GM19468 (cell line): ENCODE results near the gene SLC5A6.

ENCODE experiments used
- ATAC-seq: cut with Tn5 transposase; IDR thresholded peaks from one replicate; pipeline ENCODE4 v1.9.1; 2021; ENCODE audit warnings: mild to moderate bottlenecking, moderate library complexity, moderate number of reproducible peaks; ENCODE audit not compliant: unreplicated experiment; ENCODE audit errors: extremely low read depth

Gene SLC5A6

DNA sequence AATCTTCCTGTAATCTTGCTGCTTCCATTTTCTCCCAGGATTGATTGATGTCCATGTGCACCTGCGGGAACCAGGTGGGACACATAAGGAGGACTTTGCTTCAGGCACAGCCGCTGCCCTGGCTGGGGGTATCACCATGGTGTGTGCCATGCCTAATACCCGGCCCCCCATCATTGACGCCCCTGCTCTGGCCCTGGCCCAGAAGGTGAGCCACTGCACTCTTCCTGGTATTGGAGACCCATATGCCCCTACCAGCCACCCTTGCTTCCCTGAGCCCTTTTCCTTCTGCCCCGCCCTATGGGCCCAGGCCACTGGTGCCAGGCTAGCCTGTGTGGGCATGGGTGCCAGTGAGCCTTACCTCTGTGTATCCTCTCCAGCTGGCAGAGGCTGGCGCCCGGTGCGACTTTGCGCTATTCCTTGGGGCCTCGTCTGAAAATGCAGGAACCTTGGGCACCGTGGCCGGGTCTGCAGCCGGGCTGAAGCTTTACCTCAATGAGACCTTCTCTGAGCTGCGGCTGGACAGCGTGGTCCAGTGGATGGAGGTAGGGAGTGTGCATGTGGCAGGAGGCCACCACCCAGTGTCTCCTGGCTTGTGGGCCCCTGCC lies 25.4 kb upstream of the SLC5A6 start:
- no peak for ATAC-seq

DNA sequence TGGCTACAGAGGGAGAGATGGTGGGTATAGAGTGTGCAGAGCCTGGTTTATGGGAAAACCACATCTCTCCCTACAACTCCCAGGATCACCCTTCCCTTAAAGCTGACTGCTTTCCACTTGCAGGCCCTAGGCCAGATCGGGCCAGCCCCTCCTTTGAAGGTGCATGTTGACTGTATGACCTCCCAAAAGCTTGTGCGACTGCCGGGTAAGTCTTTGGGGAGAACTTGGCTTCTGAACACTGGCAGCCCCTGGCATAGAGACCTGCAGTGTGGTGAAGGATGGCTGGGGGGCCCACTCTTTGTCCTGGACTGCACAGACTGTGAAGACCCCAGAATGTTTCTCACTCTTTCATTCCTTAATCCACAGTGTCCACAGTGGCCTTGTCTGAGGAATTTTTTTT lies 24.6 kb upstream of the SLC5A6 start:
- ATAC-seq, result no peak

DNA sequence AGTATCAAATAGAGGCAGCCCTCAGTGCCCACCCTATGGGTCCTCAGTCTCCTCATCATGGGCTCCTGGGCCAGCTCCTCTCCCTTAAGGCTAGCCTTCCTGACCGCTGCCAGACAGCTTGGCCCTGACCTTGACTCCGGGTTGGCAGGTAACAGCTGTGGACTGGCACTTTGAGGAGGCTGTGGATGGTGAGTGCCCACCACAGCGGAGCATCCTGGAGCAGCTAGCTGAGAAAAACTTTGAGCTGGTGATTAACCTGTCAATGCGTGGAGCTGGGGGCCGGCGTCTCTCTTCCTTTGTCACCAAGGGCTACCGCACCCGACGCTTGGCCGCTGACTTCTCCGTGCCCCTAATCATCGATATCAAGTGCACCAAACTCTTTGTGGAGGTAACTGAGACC lies 24.1 kb upstream of the SLC5A6 start:
- no peak for ATAC-seq

DNA sequence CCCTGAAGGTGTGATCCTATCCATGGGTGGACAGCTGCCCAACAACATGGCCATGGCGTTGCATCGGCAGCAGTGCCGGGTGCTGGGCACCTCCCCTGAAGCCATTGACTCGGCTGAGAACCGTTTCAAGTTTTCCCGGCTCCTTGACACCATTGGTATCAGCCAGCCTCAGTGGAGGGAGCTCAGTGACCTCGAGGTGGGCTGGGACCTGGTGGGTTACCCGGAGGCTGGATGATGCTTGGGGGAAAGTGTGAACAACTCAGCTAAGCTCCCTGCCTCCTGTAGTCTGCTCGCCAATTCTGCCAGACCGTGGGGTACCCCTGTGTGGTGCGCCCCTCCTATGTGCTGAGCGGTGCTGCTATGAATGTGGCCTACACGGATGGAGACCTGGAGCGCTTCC lies 21.3 kb upstream of the SLC5A6 start:
- ATAC-seq, result no peak

DNA sequence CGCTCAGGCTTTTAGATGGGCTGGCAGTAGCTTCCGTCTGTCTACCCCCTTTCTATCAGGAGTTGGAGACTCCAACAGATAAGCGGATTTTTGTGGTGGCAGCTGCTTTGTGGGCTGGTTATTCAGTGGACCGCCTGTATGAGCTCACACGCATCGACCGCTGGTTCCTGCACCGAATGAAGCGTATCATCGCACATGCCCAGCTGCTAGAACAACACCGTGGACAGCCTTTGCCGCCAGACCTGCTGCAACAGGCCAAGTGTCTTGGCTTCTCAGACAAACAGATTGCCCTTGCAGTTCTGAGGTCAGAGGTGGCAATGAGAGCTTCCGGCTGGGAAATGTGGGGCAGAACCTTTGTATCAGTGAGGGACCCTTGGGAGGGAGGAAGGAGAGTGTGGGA lies 19.9 kb upstream of the SLC5A6 start:
- ATAC-seq, result no peak

DNA sequence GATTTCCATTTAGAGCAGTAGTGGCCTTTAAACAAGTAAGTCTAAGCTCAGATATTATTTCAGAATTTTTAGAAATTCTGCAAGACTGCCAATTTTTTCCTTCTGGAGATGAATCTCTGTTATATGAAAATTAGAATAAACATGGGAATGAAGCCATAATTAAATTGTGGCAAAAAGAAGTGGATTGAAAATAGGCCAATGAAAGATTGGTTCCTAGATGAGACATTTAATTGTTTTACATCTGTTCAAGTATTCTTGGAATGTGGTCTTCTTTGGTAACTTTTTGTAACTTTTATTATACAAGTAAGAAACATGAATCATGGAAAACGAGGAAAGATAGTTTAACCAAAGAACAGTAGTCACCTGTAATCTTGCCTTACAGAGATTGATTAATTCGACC lies 15.4 kb upstream of the SLC5A6 start:
- no peak for ATAC-seq

DNA sequence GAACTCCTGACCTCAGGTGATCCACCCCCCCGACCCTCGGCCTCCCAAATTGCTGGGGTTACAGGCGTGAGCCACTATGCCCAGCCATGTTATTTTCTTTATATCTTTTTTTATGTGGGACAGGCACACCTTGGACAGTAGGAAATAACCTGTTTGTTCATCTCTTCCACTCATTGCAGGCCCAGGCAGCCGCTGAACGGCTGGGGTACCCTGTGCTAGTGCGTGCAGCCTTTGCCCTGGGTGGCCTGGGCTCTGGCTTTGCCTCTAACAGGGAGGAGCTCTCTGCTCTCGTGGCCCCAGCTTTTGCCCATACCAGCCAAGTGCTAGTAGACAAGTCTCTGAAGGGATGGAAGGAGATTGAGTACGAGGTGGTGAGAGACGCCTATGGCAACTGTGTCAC lies 13.5 kb upstream of the SLC5A6 start:
- no peak for ATAC-seq

DNA sequence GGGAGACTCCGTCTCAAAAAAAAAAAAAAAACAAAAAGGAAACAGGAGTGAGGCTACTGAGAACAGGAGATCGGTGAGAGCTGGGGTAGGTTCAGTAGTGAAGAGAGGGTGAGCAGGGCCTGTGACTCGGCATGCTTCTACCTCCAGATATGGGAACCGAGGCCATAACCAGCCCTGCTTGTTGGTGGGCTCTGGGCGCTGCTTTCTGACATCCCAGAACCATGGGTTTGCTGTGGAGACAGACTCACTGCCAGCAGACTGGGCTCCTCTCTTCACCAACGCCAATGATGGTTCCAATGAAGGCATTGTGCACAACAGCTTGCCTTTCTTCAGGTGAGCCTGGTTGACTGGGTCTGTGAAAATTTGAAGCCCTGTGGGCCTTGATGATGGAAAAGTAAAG lies 11.3 kb upstream of the SLC5A6 start:
- ATAC-seq, result no peak

DNA sequence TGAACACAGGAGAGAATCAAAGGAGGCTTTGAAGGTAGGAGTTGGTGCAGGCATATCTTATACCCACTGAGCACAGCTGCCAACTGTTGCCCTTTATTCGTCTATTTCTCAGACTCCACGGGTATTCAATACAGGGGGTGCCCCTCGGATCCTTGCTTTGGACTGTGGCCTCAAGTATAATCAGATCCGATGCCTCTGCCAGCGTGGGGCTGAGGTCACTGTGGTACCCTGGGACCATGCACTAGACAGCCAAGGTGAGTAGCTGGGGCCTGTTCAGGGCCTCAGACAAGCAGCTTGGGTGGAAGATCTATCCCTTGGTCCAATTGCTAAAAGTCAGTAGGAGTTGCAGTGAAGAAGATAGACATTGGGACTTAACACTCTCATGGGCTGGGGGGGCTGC lies 10.3 kb upstream of the SLC5A6 start:
- no peak for ATAC-seq

DNA sequence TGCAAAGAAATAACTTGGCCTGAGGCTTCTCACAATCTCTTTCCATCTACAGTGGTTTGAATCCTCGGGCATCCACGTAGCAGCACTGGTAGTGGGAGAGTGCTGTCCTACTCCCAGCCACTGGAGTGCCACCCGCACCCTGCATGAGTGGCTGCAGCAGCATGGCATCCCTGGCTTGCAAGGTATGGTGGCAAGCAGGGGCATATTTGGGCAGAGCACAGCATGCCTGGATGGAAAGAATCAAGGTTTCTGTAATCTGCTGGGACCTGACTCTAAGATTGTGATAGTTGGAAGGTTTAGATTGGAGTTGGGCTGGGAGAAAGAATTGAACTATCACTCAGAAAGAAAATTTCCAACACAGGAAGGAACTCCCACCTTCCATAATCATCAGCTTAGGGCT lies 9.1 kb upstream of the SLC5A6 start:
- ATAC-seq, result no peak

DNA sequence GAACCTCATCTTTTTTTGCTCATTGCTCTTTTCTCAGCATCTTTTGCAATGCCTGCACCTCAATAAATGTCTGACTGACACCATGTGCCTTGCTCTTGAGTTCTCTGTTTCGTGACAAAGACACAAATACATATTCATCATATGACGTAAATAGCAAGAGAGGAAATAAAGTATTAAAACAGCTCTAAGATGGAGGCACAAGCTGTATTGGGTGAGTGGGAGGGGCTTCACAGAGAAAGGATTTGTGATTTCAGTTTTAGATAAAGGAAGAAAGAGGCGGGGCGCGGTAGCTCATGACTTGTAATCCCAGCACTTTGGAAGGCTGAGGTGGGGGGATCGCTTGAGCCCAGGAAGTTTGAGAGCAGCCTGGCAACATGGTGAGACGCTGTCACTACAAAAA lies 8.0 kb upstream of the SLC5A6 start:
- ATAC-seq, result no peak

DNA sequence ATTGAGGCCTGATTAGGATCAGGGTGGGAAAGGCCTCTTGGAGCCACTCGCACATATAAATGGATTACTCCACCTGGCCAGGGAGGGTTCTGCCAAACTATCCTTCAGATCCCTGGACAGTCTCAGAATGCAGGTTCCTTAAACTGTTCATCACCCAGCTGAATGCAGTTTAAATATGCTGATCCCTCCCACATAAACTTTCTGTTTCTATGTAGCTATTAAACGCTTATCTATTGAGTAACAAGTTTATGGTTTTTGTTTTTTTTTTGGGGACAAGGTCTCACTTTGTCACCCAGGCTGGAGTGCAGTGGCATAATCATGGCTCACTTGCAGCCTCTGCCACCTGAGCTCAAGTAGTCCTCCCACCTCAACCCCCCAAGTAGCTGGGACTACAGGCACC lies 7.0 kb upstream of the SLC5A6 start:
- ATAC-seq, result no peak

DNA sequence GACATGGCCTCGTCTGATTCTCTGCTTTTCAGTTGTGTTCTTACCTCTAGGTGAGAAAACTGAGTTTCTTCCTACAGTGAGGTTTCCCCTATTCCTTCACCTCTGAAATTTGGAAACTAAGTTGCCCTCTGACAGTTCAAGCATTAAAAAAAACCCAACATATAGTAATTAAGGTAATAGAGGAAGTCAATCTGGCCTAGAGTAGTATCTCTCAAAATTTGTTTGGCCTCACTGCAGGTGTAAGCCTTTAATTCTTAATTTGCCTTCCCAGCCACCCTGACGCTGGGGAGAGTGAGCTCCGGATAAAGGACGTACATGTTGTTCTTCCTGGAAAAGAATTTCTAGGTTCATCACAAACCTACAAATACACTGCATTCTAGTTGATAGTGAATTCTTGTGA lies 6.5 kb upstream of the SLC5A6 start:
- ATAC-seq, result no peak

DNA sequence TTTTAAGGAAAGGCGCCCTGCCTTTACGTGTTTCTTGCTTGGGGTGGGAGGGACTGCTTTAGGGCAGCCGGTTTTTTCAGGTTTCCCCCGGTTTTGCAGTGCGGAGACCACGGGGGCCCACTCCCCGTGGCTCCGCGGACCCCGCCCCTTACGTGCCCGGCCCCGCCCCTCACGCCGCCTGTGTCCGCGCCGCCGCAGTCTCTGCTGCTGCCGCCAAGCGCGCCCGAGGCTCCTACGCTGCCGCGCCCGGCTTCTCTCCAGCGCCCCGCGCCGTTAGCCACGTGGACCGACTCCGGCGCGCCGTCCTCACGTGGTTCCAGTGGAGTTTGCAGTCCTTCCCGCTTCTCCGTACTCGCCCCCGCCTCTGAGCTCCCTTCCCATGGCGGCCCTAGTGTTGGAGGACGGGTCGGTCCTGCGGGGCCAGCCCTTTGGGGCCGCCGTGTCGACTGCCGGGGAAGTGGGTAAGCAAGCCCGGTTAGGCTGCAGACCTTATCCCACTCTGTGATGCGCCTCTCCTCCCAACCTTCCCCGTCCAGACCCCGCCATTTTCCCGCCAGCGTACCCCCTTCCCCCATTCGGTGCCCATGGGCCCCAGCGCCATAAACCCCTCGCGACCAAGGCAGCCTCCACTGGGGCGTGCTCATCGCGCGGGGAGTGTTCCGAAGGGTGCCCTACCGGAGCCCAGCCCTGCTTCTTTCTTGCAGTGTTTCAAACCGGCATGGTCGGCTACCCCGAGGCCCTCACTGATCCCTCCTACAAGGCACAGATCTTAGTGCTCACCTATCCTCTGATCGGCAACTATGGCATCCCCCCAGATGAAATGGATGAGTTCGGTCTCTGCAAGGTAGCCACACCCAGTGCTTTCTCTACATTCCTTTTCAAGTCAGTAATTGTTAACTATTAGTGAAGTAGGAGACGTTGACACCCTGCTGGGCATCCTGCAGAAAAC lies 5.4 kb upstream of the SLC5A6 start, which contains the start of gene CAD:
Gene CAD (plus strand): TSS at position 197 of the 949 bp plus-strand sequence. CDS start 183 bp downstream, at position 380.
- peak; percentile 42 for ATAC-seq

DNA sequence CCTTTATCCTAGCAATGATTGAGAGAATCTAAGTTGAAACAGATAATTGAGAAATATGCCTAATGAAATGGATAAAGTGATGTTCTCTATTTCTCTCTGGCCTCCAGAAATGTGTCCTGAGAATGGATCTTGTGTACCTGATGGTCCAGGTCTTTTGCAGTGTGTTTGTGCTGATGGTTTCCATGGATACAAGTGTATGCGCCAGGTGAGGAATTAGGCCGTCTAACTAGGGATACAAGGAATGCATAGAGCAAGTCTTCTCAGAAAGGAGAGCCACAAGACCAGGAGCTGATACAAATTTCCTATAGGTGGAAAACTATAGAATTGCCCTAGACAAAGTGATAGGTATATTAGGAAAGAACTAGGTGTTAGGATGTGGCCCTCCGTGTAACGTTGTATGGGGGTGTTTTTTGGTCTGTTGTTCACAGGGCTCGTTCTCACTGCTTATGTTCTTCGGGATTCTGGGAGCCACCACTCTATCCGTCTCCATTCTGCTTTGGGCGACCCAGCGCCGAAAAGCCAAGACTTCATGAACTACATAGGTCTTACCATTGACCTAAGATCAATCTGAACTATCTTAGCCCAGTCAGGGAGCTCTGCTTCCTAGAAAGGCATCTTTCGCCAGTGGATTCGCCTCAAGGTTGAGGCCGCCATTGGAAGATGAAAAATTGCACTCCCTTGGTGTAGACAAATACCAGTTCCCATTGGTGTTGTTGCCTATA lies 4.5 kb upstream of the SLC5A6 start:
- ATAC-seq, result no peak

DNA sequence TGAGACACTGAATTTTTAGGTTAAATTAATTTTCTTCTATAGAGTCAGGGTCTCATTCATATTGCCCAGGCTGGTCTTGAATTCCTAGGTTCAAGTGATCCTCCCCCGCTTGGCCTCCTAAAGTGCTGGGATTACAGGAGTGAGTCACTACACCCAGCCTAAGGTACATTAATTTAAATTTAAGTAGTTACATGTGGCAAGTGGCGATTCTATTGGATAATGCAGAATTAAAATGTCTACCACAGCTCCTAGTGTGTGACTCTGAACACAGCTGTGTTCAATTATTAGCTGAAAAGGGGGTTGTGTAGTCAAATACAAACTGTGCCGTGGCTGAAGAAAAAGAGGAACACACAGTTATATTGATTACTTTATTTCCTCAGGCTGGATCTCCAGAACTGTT lies 2.9 kb upstream of the SLC5A6 start:
- ATAC-seq, result no peak

DNA sequence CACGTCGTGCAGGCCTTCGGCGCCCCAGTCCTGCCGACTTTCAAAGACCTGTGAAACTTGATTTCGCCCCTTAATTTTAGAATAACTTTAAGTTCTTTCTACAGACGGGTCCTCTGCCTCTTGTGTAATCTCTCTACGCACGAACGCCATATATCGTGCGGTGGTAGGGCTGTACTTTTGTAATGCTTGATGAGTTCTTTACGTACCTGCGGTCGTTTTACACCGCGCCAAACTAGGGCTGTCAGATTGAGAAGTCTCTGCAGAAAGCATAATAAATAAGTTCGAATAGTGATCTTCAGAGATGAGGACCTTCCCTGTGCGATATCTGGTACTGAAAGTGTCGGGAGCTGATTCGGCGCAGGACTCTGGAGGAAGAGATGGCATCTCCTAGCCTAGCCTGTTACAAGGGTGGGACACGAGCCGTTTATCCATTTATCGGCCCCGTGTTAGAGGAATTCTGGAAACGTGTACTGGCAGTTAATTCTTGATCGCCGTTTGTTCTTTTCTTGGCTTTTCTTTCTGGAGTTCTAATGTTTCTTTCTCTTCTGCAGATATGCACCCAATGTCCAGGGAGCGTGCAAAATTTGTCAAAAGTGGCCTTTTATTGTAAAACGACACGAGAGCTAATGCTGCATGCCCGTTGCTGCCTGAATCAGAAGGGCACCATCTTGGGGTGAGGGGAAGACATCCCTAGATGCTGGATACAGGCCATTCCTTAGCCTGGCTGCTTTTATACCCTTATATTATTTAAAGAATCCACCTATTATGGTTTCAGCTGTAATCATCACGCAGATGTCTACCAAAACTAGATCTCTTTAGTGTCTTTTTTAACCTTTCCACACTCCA lies 781 bp upstream of the SLC5A6 start:
- no peak for ATAC-seq

DNA sequence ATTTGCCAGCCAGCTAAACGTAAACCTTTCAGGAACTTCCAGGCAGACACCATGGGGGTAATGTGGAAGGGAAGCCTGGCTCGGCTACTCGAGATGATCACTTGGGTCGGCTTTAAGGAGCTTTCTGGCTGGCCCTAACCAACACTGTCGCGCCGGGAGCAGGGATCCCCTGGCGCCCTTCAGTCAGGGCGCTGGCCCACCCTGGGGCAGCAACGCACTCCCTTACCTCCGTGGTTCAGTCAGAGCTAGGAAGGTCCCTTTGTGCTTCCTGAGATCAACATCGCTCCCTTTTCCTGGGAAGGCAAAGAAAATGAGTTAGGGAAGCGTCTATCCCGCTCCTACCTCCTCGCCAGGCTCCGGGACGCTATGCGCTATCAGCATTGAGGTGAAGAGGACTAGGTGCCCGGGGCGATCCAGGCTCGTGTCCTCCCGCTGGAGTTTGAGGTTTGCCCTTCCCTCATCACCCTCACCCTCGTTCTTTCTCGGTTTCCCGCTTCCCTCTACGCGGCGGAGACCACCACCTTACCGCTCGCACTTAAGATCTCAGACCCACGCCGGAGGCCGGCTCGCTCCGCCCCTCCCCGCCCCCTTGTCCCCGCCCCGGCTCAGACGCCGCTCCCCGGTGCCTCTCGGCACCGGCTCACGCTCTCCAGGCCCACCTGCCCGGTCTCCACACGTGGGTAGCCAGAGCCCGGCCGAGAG lies 676 bp downstream of the SLC5A6 start:
- ATAC-seq, result no peak

DNA sequence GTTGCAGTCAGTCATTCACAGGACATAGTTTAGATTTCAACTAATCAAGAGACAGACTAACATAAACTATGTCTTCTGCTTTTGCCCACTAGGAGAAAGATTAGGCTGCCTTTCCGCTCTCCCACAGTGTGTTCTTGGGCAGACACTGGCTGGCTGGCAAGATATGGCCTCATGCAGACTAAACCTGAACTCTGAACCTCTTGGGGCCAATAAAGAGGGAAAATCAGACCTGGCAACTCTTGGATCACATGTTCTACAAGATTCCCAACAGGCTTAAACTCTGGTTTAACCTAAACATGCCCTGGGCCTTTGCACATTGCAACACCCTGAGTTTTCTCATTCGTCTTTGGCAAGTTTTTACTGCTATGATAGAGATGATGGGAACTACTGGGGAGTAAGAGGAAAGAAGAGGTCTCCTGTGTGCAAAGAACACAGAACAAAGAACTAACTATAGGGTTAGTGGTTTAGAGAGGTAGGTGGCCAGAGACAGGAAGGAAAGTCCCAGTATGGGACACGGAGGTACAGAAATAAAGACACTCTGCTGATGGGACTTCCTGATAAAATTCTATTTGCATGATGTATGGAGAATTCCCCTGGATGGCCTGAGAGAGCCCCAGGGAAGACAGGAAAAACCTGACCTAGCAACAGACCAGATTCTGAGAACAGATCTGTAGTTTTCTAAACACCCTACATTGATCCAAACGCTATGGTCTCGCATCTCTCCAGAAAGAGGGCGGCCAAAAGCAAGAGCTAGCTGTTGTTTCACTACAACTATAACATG lies 2.3 kb downstream of the SLC5A6 start:
- no peak for ATAC-seq
